H9 (cell line): Measurements from ENCODE around the gene MRAP2. TPM values are rescaled to one million over a fixed set of nuclear protein-coding genes. Genes with fewer than 3 reads are reported as not detected.

ENCODE experiments used
- DNase-seq: peaks from one replicate; pipeline ENCODE4 v3.0.0-alpha.2; 2017
- H2AFZ ChIP-seq: one replicate; pipeline ENCODE4 v1.6.1; 2013; ENCODE audit warnings: mild to moderate bottlenecking, low read length, control low read depth, moderate library complexity
- H2AK5ac ChIP-seq: 2 replicates; pipeline ENCODE4 v1.6.1; 2013; ENCODE audit warnings: low read length, control low read depth, mixed read lengths; ENCODE audit not compliant: insufficient read length
- H2BK120ac ChIP-seq: one replicate; pipeline ENCODE4 v1.6.1; 2013; ENCODE audit warnings: low read depth, mild to moderate bottlenecking, low read length, control low read depth, inconsistent platforms; ENCODE audit not compliant: poor library complexity, severe bottlenecking
- H2BK12ac ChIP-seq: 2 replicates; pipeline ENCODE4 v1.6.1; 2013; ENCODE audit warnings: low read length, control low read depth, mixed read lengths, low read depth; ENCODE audit not compliant: insufficient read length
- H2BK15ac ChIP-seq: 2 replicates; pipeline ENCODE4 v1.6.1; 2013; ENCODE audit warnings: low read depth, low read length, control low read depth
- H2BK20ac ChIP-seq: one replicate; pipeline ENCODE4 v1.6.1; 2013; ENCODE audit warnings: low read depth, mild to moderate bottlenecking, low read length, control low read depth, inconsistent platforms; ENCODE audit not compliant: poor library complexity, severe bottlenecking
- H2BK5ac ChIP-seq: 2 replicates; pipeline ENCODE4 v1.6.1; 2013; ENCODE audit warnings: low read length, control low read depth, mixed read lengths; ENCODE audit not compliant: insufficient read length
- H3K14ac ChIP-seq: 2 replicates; pipeline ENCODE4 v1.6.1; 2013; ENCODE audit warnings: low read length, control low read depth; ENCODE audit not compliant: insufficient read depth
- H3K18ac ChIP-seq: 2 replicates; pipeline ENCODE4 v1.6.1; 2013; ENCODE audit warnings: low read depth, mild to moderate bottlenecking, mixed read lengths, low read length, control low read depth; ENCODE audit not compliant: insufficient read length
- H3K23ac ChIP-seq: 2 replicates; pipeline ENCODE4 v1.6.1; 2013; ENCODE audit warnings: low read length, control low read depth, mixed read lengths, low read depth; ENCODE audit not compliant: insufficient read length
- H3K23me2 ChIP-seq: 2 replicates; pipeline ENCODE4 v1.6.1; 2013; ENCODE audit warnings: low read depth, mild to moderate bottlenecking, mixed read lengths, low read length, control low read depth; ENCODE audit not compliant: insufficient read length, poor library complexity, severe bottlenecking
- H3K27ac ChIP-seq: 2 replicates; pipeline ENCODE4 v1.5.1; 2013; ENCODE audit warnings: low read length, control low read depth, mixed read lengths, low read depth; ENCODE audit not compliant: insufficient read length
- H3K27me3 ChIP-seq: 2 replicates; pipeline ENCODE4 v1.6.1; 2013; ENCODE audit warnings: low read length, control low read depth, inconsistent platforms; ENCODE audit not compliant: insufficient read depth
- H3K4ac ChIP-seq: 2 replicates; pipeline ENCODE4 v1.6.1; 2013; ENCODE audit warnings: low read depth, mild to moderate bottlenecking, control low read depth, inconsistent platforms, low read length, moderate library complexity
- H3K4me1 ChIP-seq: 2 replicates; pipeline ENCODE4 v1.6.1; 2013; ENCODE audit warnings: low read length, control low read depth, inconsistent platforms; ENCODE audit not compliant: insufficient read depth
- H3K4me2 ChIP-seq: 2 replicates; pipeline ENCODE4 v1.6.1; 2013; ENCODE audit warnings: low read length, control low read depth, mixed read lengths; ENCODE audit not compliant: insufficient read length, insufficient read depth
- H3K56ac ChIP-seq: 2 replicates; pipeline ENCODE4 v1.6.1; 2013; ENCODE audit warnings: low read depth, mild to moderate bottlenecking, mixed read lengths, low read length, control low read depth; ENCODE audit not compliant: insufficient read length
- H3K79me1 ChIP-seq: 2 replicates; pipeline ENCODE4 v1.6.1; 2013; ENCODE audit warnings: low read depth, mild to moderate bottlenecking, moderate library complexity, low read length, control low read depth, inconsistent platforms; ENCODE audit not compliant: insufficient read depth, poor library complexity, severe bottlenecking
- H3K79me2 ChIP-seq: 2 replicates; pipeline ENCODE4 v1.6.1; 2013; ENCODE audit warnings: low read length, control low read depth, inconsistent platforms; ENCODE audit not compliant: insufficient read depth
- H3K9ac ChIP-seq: 2 replicates; pipeline ENCODE4 v1.6.1; 2013; ENCODE audit warnings: low read length, control low read depth, mixed read lengths; ENCODE audit not compliant: insufficient read length; ENCODE audit errors: extremely low read depth
- H3K9me3 ChIP-seq: one replicate; pipeline ENCODE4 v1.6.1; 2013; ENCODE audit warnings: low read depth, low read length, inconsistent platforms; ENCODE audit not compliant: control insufficient read depth
- H3T11ph ChIP-seq: one replicate; pipeline ENCODE4 v1.6.1; 2013; ENCODE audit warnings: mild to moderate bottlenecking, low read length, control low read depth, inconsistent platforms
- H4K20me1 ChIP-seq: one replicate; pipeline ENCODE4 v1.6.1; 2013; ENCODE audit not compliant: control insufficient read depth, insufficient read length, insufficient read depth
- H4K5ac ChIP-seq: 2 replicates; pipeline ENCODE4 v1.6.1; 2013; ENCODE audit warnings: low read depth, mild to moderate bottlenecking, mixed read lengths, low read length, control low read depth; ENCODE audit not compliant: insufficient read length
- H4K8ac ChIP-seq: replicated peaks from 2 replicates; pipeline ENCODE4 v1.6.1; 2013; ENCODE audit warnings: low read length, control low read depth, mixed read lengths, low read depth; ENCODE audit not compliant: insufficient read length
- H4K91ac ChIP-seq: 2 replicates; pipeline ENCODE4 v1.6.1; 2013; ENCODE audit warnings: low read depth, mild to moderate bottlenecking, moderate library complexity, mixed read lengths, low read length, control low read depth; ENCODE audit not compliant: insufficient read length
- H3K27ac Mint-ChIP-seq, 3 experiments: 2 replicates in 2 of 3; 3 replicates in 1 of 3; pipeline ENCODE4 v1.8.0; 2020 to 2021; ENCODE audit warnings: mixed read lengths in 3 of 3, mild to moderate bottlenecking in 1 of 3, moderate library complexity in 1 of 3
- H3K27me3 Mint-ChIP-seq: 2 replicates; pipeline ENCODE4 v1.8.0; 2021; ENCODE audit warnings: low read depth, mild to moderate bottlenecking, moderate library complexity, mixed read lengths
- H3K36me3 Mint-ChIP-seq, 3 experiments: 2 replicates in 2 of 3; 3 replicates in 1 of 3; pipeline ENCODE4 v1.8.0; 2020 to 2021; ENCODE audit warnings: low read depth in 3 of 3, mixed read lengths in 3 of 3; ENCODE audit not compliant: insufficient read depth in 1 of 3
- H3K4me1 Mint-ChIP-seq, 2 experiments: 2 replicates each; pipeline ENCODE4 v1.8.0; 2020; ENCODE audit warnings: mixed read lengths in 2 of 2
- H3K4me3 Mint-ChIP-seq, 2 experiments: 2 replicates in 1 of 2; 3 replicates in 1 of 2; pipeline ENCODE4 v1.8.0; 2020 to 2021; ENCODE audit warnings: mild to moderate bottlenecking in 2 of 2, mixed read lengths in 2 of 2, moderate library complexity in 1 of 2
- H3K9me3 Mint-ChIP-seq, 2 experiments: 2 replicates in 1 of 2; 3 replicates in 1 of 2; pipeline ENCODE4 v1.8.0; 2020; ENCODE audit warnings: mild to moderate bottlenecking in 2 of 2, mixed read lengths in 2 of 2, moderate library complexity in 1 of 2
- WGBS: extraction: QIAGEN DNeasy Blood & Tissue Kit; methylation state at CpG from one replicate; pipeline ENCODE4 v1.1.7; 2013; ENCODE audit warnings: missing lambda C conversion rate, low lambda C conversion rate, mixed read lengths; ENCODE audit not compliant: insufficient read length; ENCODE audit errors: extremely low coverage; 5-methylcytosine and 5-hydroxymethylcytosine counted together
- total RNA-seq: library from RNA; stranded (reverse); gene quantifications from 2 replicates; pipeline ENCODE4 v1.2.1, GENCODE V29; 2021
- TF ChIP-seq, protein P1 (sequence below): fragments of 200-600 bp; sonication (generic); conservative IDR thresholded peaks from 3 replicates; pipeline ENCODE4 v1.8.0; 2021; ENCODE audit warnings: antibody characterized with exemption, mild to moderate bottlenecking

The MRAP2 gene
- total RNA-seq, 1 experiment from 2014 or later = 8.0 TPM

DNA sequence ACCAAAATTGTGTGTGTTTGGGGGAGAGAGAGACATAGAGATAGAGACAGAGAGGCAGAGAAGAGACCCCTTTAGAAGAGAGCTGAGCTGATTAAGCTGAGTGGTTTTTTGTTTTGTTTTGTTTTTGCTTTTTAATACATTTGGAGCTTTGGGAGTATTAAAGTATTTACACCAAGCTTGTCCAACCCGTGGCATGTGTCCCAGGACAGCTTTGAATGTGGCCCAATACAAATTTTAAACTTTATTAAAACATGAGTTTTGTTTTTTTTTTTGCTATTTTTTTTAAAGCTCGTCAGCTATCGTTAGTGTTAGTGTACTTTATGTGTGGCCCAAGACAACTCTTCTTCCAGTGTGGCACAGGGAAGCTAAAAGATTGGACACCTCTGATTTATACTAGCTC is 56.0 kb downstream of the MRAP2 start:
- Histone ChIP-seq H2BK5ac (no peak overlapping the region), H3K4ac (no peak overlapping the region), H3K79me1 (no peaks in the 10 kb centered on the region), H2AFZ (no peak overlapping the region), H3K9me3 (no peaks in the 10 kb centered on the region), H3K23me2 (no peaks in the 10 kb centered on the region), H3K79me2 (no peaks in the 10 kb centered on the region), H3K18ac (no peak overlapping the region), H4K91ac (no peak overlapping the region), H3K9ac (no peak overlapping the region), H3K4me2 (no peak overlapping the region), H2AK5ac (no peak overlapping the region), H2BK15ac (no peak overlapping the region), H3K27ac (no peak overlapping the region), H3K56ac (no peak overlapping the region), H4K20me1 (no peaks in the 10 kb centered on the region), H3T11ph (no peak overlapping the region), H3K27me3 (no peaks in the 10 kb centered on the region), H3K4me1 (peaks cover 13% of the 10 kb centered on the region; the same call in 1 of the 2 replicates), H3K14ac (no peak overlapping the region), H2BK12ac (no peak overlapping the region), H2BK120ac (no peak overlapping the region), H3K23ac (no peak overlapping the region), H2BK20ac (no peak overlapping the region), H4K8ac (no peak overlapping the region), H4K5ac (no peak overlapping the region)
- no CpG with 5 or more reads among the region's 3 CpGs for WGBS
- Mint-ChIP-seq H3K4me1 (peaks cover 47 to 53% of the 10 kb centered on the region in 2 experiments), H3K36me3 (peaks cover 0 to 10% (median 2%) of the 10 kb centered on the region in 3 experiments; a peak in 5 of 7 replicates), H3K4me3 (no peak overlapping the region), H3K9me3 (peaks cover 0 to 3% of the 10 kb centered on the region in 2 experiments; a peak in 1 of 5 replicates), H3K27ac (no peak overlapping the region), H3K27me3 (no peaks in the 10 kb centered on the region)
- DNase-seq = no peak
- TF ChIP-seq, protein P1, sequence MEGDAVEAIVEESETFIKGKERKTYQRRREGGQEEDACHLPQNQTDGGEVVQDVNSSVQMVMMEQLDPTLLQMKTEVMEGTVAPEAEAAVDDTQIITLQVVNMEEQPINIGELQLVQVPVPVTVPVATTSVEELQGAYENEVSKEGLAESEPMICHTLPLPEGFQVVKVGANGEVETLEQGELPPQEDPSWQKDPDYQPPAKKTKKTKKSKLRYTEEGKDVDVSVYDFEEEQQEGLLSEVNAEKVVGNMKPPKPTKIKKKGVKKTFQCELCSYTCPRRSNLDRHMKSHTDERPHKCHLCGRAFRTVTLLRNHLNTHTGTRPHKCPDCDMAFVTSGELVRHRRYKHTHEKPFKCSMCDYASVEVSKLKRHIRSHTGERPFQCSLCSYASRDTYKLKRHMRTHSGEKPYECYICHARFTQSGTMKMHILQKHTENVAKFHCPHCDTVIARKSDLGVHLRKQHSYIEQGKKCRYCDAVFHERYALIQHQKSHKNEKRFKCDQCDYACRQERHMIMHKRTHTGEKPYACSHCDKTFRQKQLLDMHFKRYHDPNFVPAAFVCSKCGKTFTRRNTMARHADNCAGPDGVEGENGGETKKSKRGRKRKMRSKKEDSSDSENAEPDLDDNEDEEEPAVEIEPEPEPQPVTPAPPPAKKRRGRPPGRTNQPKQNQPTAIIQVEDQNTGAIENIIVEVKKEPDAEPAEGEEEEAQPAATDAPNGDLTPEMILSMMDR = no peak
